HG03045 (cell line): ENCODE data around the gene EML4.
A peak's percentile ranks its signal among the peaks of the same experiment; 100 is the strongest.

Experiments
- ATAC-seq: cut with Tn5 transposase; IDR thresholded peaks from one replicate; pipeline ENCODE4 v1.9.1; 2021; ENCODE audit warnings: mild to moderate bottlenecking, moderate library complexity; ENCODE audit not compliant: unreplicated experiment

The EML4 gene

DNA sequence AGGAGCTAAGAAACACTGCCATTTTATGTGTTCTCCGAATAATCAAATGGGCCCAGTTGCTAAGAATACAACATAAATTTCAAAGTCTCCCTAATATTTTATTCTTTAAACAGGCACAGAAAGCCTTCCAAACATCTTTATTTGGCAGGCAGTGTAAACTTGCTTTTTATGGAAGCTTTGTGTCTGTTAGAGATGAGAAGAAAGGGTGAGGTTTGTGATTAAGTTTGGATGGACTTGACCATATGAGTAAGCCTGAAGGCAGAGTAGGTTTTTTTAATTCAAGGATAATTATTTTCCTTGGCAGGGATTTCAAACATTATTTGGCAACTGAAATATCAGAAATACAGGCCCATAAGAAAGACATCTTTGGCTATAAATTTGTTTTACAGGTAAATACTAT, 129.0 kb downstream of the EML4 start:
- ATAC-seq = no peak

DNA sequence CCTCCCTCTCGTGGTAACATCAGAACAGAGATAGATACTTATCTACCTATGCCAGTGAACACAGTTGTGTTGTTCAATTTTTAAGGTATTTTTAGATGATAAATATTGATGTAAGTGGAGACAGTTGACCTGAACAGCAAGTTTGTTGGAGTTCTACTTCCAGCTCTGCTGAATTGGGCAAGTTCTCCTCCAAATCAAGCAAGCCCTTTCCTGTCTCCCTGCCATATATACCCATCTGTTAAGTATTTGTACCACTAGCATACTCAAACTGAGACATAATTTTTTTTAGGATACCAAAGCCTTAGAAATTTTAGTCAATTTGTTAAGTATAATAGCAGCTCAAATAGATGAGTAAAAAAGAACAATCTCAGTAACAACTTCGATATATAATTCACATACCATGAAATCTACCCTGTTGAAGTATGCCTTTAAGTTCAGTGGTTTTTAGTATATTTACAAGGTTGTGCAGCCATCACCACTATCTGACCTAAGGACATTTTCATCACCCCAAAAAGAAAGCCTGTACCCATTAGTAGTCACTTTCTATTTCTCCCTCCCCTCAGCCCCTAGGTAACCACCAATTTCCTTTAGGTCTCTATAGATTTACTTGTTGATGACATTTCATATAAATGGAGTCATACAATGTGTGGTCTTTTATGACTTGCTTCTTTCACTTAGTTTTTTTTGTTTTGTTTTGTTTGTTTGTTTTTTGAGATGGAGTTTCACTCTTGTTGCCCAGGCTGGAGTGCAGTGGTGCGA, 130.0 kb downstream of the EML4 start:
- ATAC-seq = no peak

GRCh38 chr2:42300527-42300926, 131.4 kb downstream of the EML4 start:
- ATAC-seq = no peak

GRCh38 chr2:42303252-42303651, 134.1 kb downstream of the EML4 start:
- no peak for ATAC-seq

DNA sequence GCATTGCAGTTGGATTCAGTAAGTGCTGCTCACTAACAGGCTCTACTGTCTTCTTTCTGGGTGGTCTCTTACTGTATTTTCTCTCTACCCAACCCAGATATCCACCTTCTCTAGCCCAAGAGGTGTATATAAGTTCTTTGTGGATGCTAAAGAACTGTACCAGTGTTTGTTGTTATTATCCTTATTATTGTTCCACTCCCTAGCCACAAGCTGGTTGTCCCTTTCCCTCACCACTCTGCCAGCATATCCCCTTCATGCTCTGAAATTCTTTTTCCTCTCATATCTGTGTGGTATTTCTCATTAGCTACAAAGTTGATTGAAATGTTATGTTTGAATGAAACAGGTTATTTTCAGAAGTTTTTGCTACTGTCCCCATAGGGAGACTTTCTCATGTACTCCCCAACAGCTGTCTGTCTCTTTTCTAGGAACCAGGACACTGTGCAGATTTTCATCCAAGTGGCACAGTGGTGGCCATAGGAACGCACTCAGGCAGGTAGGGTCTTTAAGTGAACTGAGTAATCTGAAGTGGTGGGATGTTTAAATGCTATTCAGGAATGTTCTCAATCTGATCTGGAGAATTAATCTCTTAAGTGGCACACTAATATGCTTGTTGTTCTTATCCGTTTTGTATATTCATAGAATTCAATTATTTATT, 135.0 kb downstream of the EML4 start:
- ATAC-seq = no peak

GRCh38 chr2:42307180-42307579, 138.0 kb downstream of the EML4 start:
- no peak for ATAC-seq

DNA sequence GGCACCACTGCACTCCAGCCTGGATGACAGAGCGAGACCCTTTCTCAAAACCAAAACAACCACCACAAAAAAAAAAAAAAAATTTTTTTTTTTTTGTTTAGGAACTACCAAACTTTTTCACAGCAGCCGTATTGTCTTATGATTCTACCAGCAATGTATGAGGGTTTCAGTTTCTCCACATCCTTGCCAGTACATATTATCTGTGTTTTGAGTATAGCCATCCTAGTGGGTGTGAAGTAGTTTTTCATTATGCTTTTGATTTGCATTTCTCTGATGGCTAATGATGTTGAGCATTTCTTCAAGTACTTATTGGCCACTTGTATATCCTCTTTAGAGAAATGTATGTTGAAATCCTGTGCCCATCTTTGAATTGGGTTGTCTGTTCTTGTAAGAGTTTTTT, 140.2 kb downstream of the EML4 start:
- ATAC-seq = no peak

- ATAC-seq = no peak
Measured at GRCh38 chr2:42310007-42310515, 140.9 kb downstream of the EML4 start.

- no peak for ATAC-seq
Measured at GRCh38 chr2:42312106-42312505, 143.0 kb downstream of the EML4 start.

GRCh38 chr2:42314892-42315468, 145.8 kb downstream of the EML4 start:
- ATAC-seq = no peak

DNA sequence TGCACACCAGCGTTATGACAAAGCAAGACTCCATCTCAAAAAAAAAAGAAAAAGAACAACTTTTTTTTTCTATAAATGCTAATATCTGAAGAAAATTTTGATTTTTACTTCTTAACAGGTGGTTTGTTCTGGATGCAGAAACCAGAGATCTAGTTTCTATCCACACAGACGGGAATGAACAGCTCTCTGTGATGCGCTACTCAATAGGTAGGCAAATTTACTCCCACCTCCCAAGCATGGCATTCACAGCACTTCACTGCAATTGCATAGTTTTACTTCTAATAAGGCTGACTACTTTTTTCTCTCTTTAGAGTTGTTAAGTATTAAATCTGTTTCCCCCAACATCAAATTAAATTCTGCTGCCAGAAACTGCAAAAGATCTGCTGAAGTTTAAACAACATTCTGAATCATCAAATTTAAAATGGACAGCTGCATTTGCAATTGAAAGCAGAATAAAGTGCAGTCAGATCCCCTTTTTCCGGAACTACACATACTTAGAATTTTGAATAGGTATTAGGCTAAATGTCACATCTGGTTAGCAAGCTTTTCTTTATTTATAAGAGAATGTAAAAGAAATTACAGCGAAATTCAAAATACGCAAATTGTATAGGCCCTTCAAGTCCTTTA, 146.8 kb downstream of the EML4 start:
- no peak for ATAC-seq

GRCh38 chr2:42316910-42317309, 147.8 kb downstream of the EML4 start:
- ATAC-seq = no peak

- ATAC-seq = no peak
Measured at GRCh38 chr2:42317486-42317885, 148.3 kb downstream of the EML4 start.

DNA sequence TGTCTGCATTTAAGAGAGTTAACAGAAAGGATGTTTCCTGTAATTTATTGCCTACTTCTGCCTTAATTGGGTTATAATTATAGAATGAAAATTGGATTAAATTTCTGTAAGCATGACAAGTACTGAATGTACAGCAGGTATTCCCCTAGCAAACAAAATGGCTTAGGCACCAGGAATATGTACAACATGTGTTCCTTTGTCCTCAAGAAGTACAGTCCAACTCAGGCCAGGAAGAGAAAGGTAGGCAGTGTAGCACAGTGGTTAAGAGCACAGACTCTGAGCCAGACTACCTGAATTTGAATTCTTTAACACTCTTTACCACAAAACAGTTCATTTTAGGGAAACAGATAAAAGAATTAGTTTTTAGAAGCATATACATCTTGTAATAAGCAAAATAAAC, 148.8 kb downstream of the EML4 start:
- ATAC-seq = no peak

DNA sequence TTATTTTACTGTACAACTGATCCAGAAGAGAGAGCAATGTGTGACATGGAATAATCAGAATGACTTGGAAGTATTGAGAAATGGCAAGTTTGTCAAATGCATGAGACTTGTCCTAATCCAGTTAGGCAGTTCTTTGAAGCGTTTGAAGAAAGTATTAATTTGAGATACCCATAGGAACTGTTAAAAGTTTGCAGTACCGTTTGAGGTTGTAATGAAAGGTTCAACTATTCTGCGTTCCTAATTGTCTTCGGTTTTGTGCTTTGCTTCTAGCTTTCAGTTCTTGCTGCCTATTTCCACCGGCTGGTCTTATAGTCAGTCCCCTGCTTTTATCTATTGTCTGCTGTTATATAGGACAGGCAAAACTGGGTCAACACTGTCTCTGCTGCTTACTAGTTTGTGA, 150.1 kb downstream of the EML4 start:
- no peak for ATAC-seq

GRCh38 chr2:42321452-42322064, 152.4 kb downstream of the EML4 start:
- no peak for ATAC-seq

GRCh38 chr2:42324244-42324643, 155.1 kb downstream of the EML4 start:
- no peak for ATAC-seq

DNA sequence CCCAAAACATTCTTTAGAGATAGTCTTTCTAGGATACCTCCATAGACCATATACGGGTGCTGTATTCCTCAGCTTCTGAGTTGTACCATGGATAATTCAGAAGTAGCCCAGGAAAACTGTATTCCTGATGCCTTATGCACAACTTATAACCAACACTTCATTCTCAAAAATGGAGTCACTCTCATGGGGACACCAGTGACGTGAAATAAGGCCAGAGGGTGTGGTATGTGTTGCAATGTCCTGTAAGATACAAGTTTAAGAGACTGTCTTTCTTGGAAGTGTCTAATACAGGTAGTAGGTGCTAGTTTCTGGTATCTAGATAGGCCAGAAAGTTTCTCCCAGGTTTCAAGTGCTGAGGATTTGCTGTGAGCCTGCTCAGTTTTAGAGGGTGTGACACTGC, 155.8 kb downstream of the EML4 start:
- ATAC-seq = no peak

- ATAC-seq = no peak
Measured at GRCh38 chr2:42325609-42326008, 156.5 kb downstream of the EML4 start.

GRCh38 chr2:42327125-42327524, 158.0 kb downstream of the EML4 start:
- peak; percentile 53 for ATAC-seq

- ATAC-seq = no peak
Measured at GRCh38 chr2:42328148-42328833, 159.1 kb downstream of the EML4 start.
